PC-9 (cell line): ENCODE results near the gene GALE.

ENCODE experiments used
- CTCF ChIP-seq: fragments of 200-600 bp; sonication (generic); conservative IDR thresholded peaks from 2 replicates; pipeline ENCODE4 v1.6.1; 2017; ENCODE audit warnings: mixed run types, antibody characterized with exemption, mild to moderate bottlenecking, moderate library complexity
- EZH2 ChIP-seq: fragments of 200-600 bp; sonication (generic); IDR thresholded peaks from 2 replicates; pipeline ENCODE4 v1.8.0; 2017; ENCODE audit warnings: antibody characterized with exemption, low read depth

GRCh38 chr1:23799255-23799569, 1.3 kb downstream of the GALE start:
- TF ChIP-seq CTCF (no peak), EZH2 (no peak)
